B cell (primary cell): ENCODE data around the gene OR8K3. TPM values are rescaled to one million over a fixed set of nuclear protein-coding genes. Genes with fewer than 3 reads are reported as not detected.

ENCODE experiments used
- ATAC-seq: fragments of 200-7000 bp; cut with Tn5 transposase; one replicate; pipeline ENCODE4 v1.10.0; 2021; ENCODE audit warnings: low read depth, mild to moderate bottlenecking, moderate number of reproducible peaks, moderate library complexity
- CTCF ChIA-PET: fragments of 350-600 bp; sonication (Branson Sonifier 250); formaldehyde crosslinking; loops from one replicate; lab custom pipeline; 2021; ENCODE audit warnings: antibody characterized with exemption, inconsistent platforms; lab: Charles Lee
- POLR2A ChIA-PET: fragments of 350-600 bp; sonication (Branson Sonifier 250); formaldehyde crosslinking; loops from one replicate; lab custom pipeline; 2021; ENCODE audit warnings: antibody characterized with exemption; lab: Charles Lee
- DNase-seq: peaks from one replicate; pipeline ENCODE4 v3.0.0; 2013
- H2AFZ ChIP-seq: 2 replicates; pipeline ENCODE4 v1.6.1; 2012; ENCODE audit warnings: mild to moderate bottlenecking, low read depth, low read length; ENCODE audit not compliant: insufficient read depth, poor library complexity, severe bottlenecking
- H3K27ac ChIP-seq, 2 donors: 1 replicate in 1 of 2; 2 replicates in 1 of 2; pipeline ENCODE4 v1.5.1; 2012 to 2013; ENCODE audit warnings: low read length in 2 of 2, mild to moderate bottlenecking in 2 of 2, moderate library complexity in 1 of 2
- H3K27me3 ChIP-seq, 4 experiments: fragments of 200-600 bp in 1 of 4; sonication (generic) in 1 of 4; replicated peaks in 1 of 4; 1 replicate in 2 of 4; 2 replicates in 2 of 4; pipeline versions ENCODE4 v1.6.1 to v1.7.0; 2013 to 2016; ENCODE audit warnings: low read length in 3 of 4, mild to moderate bottlenecking in 2 of 4, mixed read lengths in 1 of 4, moderate library complexity in 1 of 4; ENCODE audit not compliant: insufficient read depth in 4 of 4, control insufficient read depth in 3 of 4; ENCODE audit errors: control extremely low read depth in 1 of 4
- H3K36me3 ChIP-seq, 2 experiments: replicated peaks in 1 of 2; 1 replicate in 1 of 2; 2 replicates in 1 of 2; pipeline versions ENCODE4 v1.6.1 to v1.7.1; 2013; ENCODE audit warnings: low read length in 1 of 2; ENCODE audit not compliant: insufficient read depth in 2 of 2, control insufficient read depth in 1 of 2; ENCODE audit errors: control extremely low read depth in 1 of 2, extremely low read depth in 1 of 2
- H3K4me1 ChIP-seq, 2 donors: fragments of 200-600 bp in 1 of 2; sonication (generic) in 1 of 2; 1 replicate in 1 of 2; 2 replicates in 1 of 2; pipeline versions ENCODE4 v1.5.1 to v1.6.1; 2013 to 2017; ENCODE audit warnings: low read length in 2 of 2; ENCODE audit not compliant: control insufficient read depth in 2 of 2, insufficient read depth in 2 of 2
- H3K4me2 ChIP-seq: replicated peaks from 2 replicates; pipeline ENCODE3; 2012; ENCODE audit warnings: mild to moderate bottlenecking, low read depth, low read length; ENCODE audit not compliant: poor library complexity, severe bottlenecking
- H3K4me3 ChIP-seq, 5 experiments: fragments of 200-600 bp in 1 of 5; sonication (generic) in 1 of 5; 1 replicate in 3 of 5; 2 replicates in 2 of 5; pipeline versions ENCODE4 v1.5.1 to v1.7.0; 2011 to 2016; ENCODE audit warnings: low read length in 4 of 5, mild to moderate bottlenecking in 4 of 5, low read depth in 2 of 5, control low read depth in 1 of 5, moderate library complexity in 1 of 5; ENCODE audit not compliant: insufficient read depth in 1 of 5; ENCODE audit errors: control extremely low read depth in 1 of 5, extremely low read depth in 1 of 5
- H3K79me2 ChIP-seq: fragments of 200-600 bp; sonication (generic); one replicate; pipeline ENCODE4 v1.6.0; 2016; ENCODE audit warnings: low read length; ENCODE audit not compliant: control insufficient read depth, insufficient read depth
- H3K9ac ChIP-seq: fragments of 200-600 bp; sonication (generic); 2 replicates; pipeline ENCODE4 v1.6.1; 2017; ENCODE audit warnings: mild to moderate bottlenecking, low read length, moderate library complexity
- H3K9me3 ChIP-seq, 3 donors: one replicate each; pipeline versions ENCODE4 v1.6.1 to v1.7.1; 2013; ENCODE audit warnings: low read length in 2 of 3; ENCODE audit not compliant: control insufficient read depth in 2 of 3, insufficient read depth in 1 of 3; ENCODE audit errors: control extremely low read depth in 1 of 3
- H4K20me1 ChIP-seq: 2 replicates; pipeline ENCODE4 v1.6.0; 2012; ENCODE audit warnings: mild to moderate bottlenecking, low read length; ENCODE audit not compliant: insufficient read depth, control insufficient read depth, poor library complexity, severe bottlenecking
- H3K27ac Mint-ChIP-seq: one replicate; pipeline ENCODE4 v1.8.0; 2021; ENCODE audit warnings: mixed read lengths
- H3K27me3 Mint-ChIP-seq: one replicate; pipeline ENCODE4 v1.8.0; 2021; ENCODE audit warnings: mixed read lengths
- H3K4me1 Mint-ChIP-seq: one replicate; pipeline ENCODE4 v1.8.0; 2021; ENCODE audit warnings: mixed read lengths
- H3K4me3 Mint-ChIP-seq: one replicate; pipeline ENCODE4 v1.8.0; 2021; ENCODE audit warnings: mixed read lengths
- H3K9me3 Mint-ChIP-seq: one replicate; pipeline ENCODE4 v1.8.0; 2022; ENCODE audit warnings: mixed read lengths; ENCODE audit not compliant: insufficient read depth
- CTCF ChIP-seq: fragments of 200-600 bp; IDR thresholded peaks from one replicate; pipeline ENCODE4 v1.8.0; 2022; ENCODE audit warnings: antibody characterized with exemption, mild to moderate bottlenecking
- EZH2 ChIP-seq: IDR thresholded peaks from 2 replicates; pipeline ENCODE4 v1.6.1; 2012; ENCODE audit warnings: borderline replicate concordance, low read depth, mild to moderate bottlenecking, moderate library complexity, low read length; ENCODE audit not compliant: insufficient read depth, poor library complexity, severe bottlenecking
- WGBS: methylation state at CpG from one replicate; pipeline ENCODE4 v1.1.5; 2013; ENCODE audit warnings: missing lambda C conversion rate; ENCODE audit not compliant: insufficient coverage; 5-methylcytosine and 5-hydroxymethylcytosine counted together
- intact Hi-C: fragments of 100-400 bp; cut with micrococcal nuclease; formaldehyde crosslinking; loops from one replicate; pipeline ENCODE4 v1.10.0; 2022
- polyA minus RNA-seq: library from RNA; depleted of rRNA, polyadenylated mRNA; stranded (reverse); fragments of >200 nt; gene quantifications from 2 replicates; pipeline ENCODE4 v1.2.3, GENCODE V29; 2012
- polyA plus RNA-seq: library from polyadenylated mRNA; depleted of rRNA; stranded (reverse); fragments of >200 nt; gene quantifications from 2 replicates; pipeline ENCODE4 v1.2.3, GENCODE V29; 2012
- total RNA-seq, 2 donors: library from RNA; stranded (reverse); fragments of 120-200 nt in 1 of 2; gene quantifications; 1 replicate in 1 of 2; 2 replicates in 1 of 2; pipeline versions ENCODE4 v1.2.3 to v1.2.4, GENCODE V29; 2013 to 2022

OR8K3 gene
- not detected in 2 replicates for total RNA-seq
- total RNA-seq (2013), result not detected
- not detected in 2 replicates for polyA plus RNA-seq
- not detected in 2 replicates for polyA minus RNA-seq

- no peak within 1 kb of the TSS for H3K27ac Mint-ChIP-seq
- intact Hi-C loops, result loop anchor here (10.0 kb wide), 1 partner anchor 60 kb away; the partner anchor contains the start of gene OR8U1
These were observed at the start of gene OR8K3 for GRCh38 chr11:56314844-56315243. OR8K3 (plus strand) TSS chr11:56315144; CDS start chr11:56318307, 3,163 bp downstream.

GRCh38 chr11:56271092-56271491, 43.9 kb upstream of the OR8K3 start:
- intact Hi-C loops, result no loop called here
- Histone ChIP-seq H3K27ac (no peak overlapping the region), H2AFZ (no peak overlapping the region), H3K36me3 (no peaks in the 10 kb centered on the region), H4K20me1 (no peaks in the 10 kb centered on the region), H3K4me2 (no peak overlapping the region), H3K9ac (no peak overlapping the region), H3K4me3 (no peak overlapping the region), H3K9me3 (no peaks in the 10 kb centered on the region), H3K27me3 (no peaks in the 10 kb centered on the region), H3K4me1 (no peaks in the 10 kb centered on the region), H3K79me2 (no peaks in the 10 kb centered on the region)
- Mint-ChIP-seq H3K27ac (no peak overlapping the region), H3K9me3 (peaks cover 7% of the 10 kb centered on the region), H3K4me3 (no peak overlapping the region), H3K27me3 (no peaks in the 10 kb centered on the region), H3K4me1 (no peaks in the 10 kb centered on the region)
- no CpG with 5 or more reads among the region's 3 CpGs for WGBS
- no peak for TF ChIP-seq CTCF
- no peak for TF ChIP-seq EZH2
- DNase-seq, result no peak
- ChIA-PET CTCF (no interaction called here), POLR2A (no interaction called here)
- ATAC-seq, result no peak

More at GRCh38 chr11:56314844-56315243, at the start of gene OR8K3:
- Histone ChIP-seq H3K4me2 (no peak within 1 kb of the TSS), H3K4me3 (no peak within 1 kb of the TSS), H2AFZ (no peak within 1 kb of the TSS), H3K27me3 (no peaks in the 10 kb centered on the region), H3K36me3 (no peaks in the 10 kb centered on the region), H3K9ac (no peak within 1 kb of the TSS), H3K4me1 (no peaks in the 10 kb centered on the region), H3K27ac (no peak within 1 kb of the TSS), H3K9me3 (no peaks in the 10 kb centered on the region), H4K20me1 (no peaks in the 10 kb centered on the region), H3K79me2 (no peaks in the 10 kb centered on the region)
- TF ChIP-seq EZH2 (no peak), CTCF (no peak)
- DNase-seq, result no peak
- H3K4me3 Mint-ChIP-seq, result no peak within 1 kb of the TSS
- H3K9me3 Mint-ChIP-seq, result peaks cover 6% of the 10 kb centered on the region
- CTCF ChIA-PET, result no interaction called here
- H3K27me3 Mint-ChIP-seq, result no peaks in the 10 kb centered on the region
- H3K4me1 Mint-ChIP-seq, result no peaks in the 10 kb centered on the region
- ATAC-seq, result no peak
- POLR2A ChIA-PET, result no interaction called here
